NK-92 (cell line): ENCODE results near the gene BBLN.

Experiments used
- DNase-seq: peaks from one replicate; lab custom pipeline; 2025; ENCODE audit not compliant: unreplicated experiment; lab: John Stamatoyannopoulos, UW

BBLN gene

DNA sequence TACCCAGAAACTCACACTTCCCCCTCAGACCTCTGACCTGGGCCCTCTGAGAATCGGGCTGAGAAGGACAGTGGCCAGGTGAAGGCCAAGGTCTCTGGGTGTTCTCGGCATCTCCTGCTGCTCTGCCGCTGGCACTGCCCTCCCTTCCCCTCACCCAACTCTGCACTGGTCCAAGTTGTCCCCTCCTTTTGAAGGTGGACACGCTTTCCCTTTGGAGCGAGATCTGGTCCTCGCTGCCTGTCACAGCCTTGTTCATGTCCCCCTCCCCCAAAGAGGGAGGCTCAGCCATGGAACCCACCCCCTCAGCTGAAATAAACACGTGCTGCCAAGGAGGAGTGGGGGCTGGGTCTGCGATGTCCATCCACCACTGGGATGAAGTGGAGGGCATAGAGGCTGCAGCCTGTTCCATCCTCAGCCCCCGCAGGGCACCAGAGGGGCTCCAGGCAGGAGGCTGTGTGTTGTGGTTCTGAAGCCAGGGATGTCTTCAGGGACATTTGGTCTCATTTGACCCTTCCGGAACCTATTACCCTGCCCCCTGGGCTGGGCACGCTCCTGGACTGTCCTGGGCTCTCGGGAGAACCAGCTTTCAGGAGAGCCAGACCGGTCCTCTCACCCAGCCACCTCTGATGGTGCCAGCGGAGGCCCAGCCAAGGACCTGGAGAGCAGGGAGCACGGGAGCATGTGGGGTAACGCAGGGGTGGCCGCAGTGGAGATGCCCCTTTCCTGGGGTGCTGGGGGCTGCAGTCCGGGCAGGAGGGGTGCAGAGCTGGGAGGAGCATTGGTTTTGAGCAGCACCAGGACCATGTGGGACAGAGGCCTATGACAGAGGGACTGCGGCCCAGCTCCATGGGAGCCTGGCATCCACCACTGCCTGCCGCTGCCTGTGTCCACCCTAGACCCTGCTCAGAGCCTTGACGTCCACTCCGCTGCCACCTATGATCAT is 15.6 kb upstream of the BBLN start:
- no peak for DNase-seq

DNA sequence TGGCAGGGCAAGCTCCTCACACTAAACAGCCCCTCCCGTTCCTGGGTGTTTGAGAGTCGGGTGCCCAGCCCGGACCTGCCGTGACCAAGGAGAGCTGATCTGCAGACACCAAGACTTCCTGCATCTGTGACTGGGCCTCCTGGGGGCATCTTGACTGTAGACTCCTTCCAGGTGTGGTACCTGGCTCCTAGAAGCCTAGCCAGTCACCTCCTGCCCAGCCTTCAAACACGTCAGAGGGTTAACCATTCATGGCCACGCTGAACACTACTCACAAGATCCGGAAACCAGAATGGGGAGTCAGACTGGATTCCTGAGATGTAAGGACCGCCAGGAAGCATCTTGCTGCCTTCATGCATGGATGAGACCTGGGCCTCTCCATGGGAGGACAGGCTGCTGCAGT is 14.5 kb upstream of the BBLN start:
- DNase-seq: no peak

DNA sequence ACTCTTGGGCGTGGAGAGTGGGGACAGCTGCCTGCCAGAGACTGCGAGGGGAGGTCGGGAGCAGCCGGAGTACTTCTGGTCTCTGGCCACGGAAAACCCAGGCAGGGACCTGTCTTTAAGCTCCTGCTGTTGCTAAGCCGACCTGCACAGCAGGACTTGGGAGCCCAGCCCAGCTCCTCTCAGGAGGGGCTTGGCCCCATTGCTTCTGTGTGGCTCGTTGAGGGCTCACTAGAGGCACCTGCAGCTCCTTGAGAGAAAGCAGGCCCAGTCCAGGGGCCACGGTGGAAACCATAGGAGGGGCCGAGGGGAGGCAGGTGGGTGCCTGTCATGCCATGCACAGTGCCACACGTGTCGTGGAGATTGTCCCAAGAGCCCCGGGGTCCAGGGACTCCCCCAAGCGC is 14.1 kb upstream of the BBLN start:
- DNase-seq: no peak

DNA sequence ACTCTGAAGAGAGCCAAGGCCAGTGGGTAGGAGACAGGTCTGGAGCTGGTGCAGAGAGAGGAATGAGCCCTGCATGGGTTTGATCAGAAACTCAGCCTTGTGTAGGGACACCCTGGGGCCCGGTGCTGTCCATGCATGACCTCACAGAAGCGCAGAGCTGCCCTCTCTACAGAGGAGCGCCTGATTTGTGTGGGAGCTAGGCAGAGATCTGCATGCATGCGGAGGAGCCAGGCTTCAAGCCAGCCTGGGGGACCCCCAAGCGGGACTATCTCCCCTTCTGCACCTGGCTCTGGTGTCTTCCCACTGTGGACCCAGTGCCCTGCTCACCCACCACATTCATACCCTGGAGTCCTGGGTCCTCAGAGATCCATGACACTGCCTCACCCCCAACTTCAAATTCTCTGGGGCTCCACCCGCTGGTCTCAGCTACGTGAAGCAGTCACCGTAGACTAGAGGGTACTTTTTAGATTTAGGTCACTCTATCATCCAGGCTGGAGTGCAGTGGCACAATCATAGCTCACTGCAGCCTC is 13.4 kb upstream of the BBLN start:
- DNase-seq: no peak

DNA sequence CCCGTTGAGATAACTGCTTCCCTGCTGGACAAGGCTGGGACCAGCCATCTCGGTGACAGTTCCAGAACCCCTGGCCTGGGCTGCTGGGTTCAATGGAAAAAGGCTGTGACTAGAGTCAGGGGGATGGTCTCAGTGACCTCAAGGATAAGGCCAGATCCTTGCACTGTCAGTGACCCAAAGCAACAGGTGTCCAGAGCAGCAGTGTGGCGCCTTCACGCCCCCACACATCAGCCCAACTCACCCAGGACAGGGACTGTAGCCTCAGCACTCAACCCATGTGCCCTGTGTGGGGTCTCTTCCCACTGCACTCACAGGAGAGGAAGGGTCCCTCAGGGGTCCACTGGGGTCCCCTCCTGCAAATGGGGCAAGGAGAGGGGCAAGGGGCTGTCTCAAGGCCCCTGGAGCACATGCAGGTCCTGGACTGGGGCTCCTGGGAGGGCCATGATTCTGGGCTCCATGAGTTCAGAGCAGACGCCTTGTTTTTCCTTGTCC is 11.5 kb upstream of the BBLN start:
- no peak for DNase-seq

DNA sequence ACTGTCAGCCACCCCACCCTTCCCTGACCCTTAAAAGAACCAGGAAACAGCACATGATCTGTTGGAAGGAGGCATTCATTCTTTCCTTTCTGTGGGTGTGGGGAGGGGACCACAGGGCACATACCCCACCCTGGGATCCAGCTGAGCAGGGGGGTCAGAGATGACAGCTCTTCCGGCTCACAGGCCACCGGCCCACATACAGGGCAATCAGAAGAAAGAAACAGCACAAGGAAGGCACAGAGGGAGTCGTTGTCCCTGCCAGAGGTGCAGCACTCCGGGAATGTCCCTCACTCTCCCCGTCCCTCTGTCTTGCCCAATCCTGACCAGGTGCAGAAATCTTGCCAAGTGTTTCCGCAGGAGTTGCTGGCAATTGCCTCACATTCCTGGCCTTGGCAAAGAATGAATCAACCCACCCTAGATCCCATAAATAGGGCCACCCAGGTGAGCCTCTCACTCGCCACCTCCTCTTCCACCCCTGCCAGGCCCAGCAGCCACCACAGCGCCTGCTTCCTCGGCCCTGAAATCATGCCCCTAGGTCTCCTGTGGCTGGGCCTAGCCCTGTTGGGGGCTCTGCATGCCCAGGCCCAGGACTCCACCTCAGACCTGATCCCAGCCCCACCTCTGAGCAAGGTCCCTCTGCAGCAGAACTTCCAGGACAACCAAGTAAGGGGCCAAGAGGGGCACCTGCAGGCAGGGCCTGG is 10.9 kb upstream of the BBLN start, which contains the start of gene LCN2:
LCN2 (plus strand) TSS at position 453 of the 701 bp plus-strand sequence; CDS start at position 526, 73 bp downstream.
- no peak for DNase-seq

DNA sequence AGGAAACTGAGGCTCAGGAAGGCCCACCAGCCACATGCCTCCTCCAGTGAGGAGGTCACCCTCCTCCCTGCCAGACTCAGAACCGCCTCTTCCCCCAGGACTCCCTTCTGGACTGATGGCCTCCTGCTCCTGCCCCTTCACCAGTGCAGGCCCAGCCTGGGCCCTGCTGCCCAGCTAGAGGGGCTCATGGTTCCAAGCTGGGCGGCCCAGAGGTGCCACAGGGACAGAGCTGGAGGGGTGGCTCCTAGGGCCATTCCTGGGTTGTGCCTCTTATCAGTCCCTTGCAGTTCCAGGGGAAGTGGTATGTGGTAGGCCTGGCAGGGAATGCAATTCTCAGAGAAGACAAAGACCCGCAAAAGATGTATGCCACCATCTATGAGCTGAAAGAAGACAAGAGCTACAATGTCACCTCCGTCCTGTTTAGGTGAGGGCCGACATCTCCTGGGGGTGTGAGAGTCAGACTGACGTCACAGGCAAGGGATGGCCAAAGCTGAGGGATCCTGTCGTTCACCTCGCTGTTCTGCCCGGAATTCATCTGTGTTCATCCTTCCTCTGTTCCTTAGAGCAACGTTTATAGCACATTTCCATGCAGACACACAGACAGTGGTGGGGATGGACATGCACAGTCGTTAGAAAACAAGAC is 10.0 kb upstream of the BBLN start:
- no peak for DNase-seq

DNA sequence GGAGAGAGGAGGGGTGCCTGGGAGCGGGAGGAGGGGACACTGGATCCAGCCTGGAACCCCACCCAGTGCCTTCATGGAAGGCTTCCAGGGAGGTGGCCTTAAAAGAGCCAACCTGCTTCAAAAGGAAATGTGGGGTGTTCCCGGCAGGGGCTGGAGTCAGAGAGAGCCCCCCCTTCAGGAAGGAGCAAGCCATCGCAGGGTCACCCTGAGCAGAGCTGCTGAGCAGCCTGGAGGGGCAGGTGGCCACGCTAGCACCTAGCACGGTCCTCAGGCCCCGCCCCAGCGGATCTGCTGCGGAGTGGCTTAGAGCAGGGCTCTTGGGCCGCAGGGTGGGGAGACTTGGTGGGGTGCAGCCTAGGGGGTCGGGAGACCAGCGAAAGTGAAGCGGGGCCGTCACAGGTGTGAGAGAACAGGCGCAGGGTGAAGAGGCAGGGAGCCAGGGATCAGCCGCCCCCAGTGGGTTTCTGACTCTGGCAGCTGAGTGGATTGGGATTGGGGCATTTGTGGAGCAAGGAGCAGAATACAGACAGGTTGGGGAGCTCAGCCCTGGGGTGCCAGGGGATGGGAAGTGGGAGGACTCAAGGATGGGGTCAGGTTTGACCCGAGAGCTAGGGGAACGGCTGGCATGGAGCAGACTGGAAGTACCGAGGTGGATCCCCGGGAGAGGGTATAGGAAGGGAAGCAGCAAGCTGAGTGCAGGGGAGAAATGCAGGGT is 9.3 kb upstream of the BBLN start:
- no peak for DNase-seq

DNA sequence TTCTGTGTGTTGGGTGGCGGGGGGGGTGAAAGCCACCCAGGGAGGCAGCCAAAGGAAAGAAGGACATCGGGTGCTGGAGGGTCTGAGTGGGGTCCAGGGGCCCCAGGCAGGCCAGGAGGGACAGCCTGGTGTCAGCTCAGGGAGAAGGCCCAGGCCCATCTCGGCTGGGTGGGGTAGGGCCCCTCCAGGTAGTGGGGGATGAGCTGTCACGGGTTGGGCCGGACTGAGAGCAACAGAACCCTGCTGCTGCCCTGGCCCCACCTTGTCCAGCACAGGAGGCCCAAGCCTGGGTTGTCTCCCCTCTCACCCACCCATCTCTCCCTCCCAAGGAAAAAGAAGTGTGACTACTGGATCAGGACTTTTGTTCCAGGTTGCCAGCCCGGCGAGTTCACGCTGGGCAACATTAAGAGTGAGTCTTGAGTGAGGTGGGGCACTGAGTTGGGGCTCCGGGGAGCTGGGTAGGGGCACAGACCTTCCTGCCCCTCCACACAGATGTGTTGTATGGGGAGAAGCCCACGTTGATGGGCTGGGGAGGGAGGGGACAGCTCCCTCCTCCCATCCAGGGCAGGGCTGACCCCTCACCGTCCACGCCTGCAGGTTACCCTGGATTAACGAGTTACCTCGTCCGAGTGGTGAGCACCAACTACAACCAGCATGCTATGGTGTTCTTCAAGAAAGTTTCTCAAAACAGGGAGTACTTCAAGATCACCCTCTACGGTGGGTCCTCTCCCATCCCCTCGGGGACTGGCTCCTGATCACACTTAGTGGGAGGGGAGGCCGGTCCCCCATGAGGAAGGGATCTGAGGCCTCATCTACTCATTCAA is 8.5 kb upstream of the BBLN start:
- DNase-seq: no peak

DNA sequence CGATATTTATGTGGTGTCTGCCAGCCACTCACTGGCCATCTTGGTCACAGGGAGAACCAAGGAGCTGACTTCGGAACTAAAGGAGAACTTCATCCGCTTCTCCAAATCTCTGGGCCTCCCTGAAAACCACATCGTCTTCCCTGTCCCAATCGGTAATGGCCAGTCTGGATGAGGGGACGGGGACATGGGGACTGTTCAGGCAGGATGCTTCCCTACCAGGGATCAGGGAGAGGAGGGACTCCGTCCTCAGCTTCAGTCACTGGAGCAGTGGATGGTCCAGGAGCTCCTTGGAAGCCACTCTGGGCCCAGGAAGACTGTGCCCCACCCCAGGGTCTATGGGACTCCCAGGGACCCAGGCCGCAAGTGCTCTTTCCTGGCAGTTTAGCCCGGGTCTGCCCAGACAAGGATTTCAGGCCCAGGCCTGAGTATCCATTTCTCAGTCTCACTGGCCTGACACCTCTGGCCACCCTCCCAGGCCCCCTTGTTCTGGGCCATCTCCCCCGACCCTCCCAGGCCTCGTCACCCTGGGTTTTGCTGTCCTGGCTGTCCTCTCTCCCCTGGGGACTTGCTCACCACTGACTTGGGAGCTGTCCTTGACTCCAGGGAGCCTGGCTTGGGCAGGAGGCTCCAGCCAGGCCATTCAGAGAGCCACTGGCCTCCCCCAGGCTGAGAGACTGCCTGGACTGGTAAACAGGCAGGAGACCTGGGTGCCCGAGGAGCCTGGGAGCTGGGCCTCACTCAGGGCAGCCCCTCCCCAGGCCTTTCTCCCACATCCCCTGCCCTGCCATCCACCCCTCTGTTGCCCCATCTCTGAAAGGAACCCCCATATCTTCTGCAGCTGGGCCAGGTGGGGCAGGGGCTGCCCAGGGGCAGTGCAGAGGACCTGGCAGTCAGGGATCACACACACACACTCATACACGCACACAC is 7.7 kb upstream of the BBLN start:
- DNase-seq: no peak

DNA sequence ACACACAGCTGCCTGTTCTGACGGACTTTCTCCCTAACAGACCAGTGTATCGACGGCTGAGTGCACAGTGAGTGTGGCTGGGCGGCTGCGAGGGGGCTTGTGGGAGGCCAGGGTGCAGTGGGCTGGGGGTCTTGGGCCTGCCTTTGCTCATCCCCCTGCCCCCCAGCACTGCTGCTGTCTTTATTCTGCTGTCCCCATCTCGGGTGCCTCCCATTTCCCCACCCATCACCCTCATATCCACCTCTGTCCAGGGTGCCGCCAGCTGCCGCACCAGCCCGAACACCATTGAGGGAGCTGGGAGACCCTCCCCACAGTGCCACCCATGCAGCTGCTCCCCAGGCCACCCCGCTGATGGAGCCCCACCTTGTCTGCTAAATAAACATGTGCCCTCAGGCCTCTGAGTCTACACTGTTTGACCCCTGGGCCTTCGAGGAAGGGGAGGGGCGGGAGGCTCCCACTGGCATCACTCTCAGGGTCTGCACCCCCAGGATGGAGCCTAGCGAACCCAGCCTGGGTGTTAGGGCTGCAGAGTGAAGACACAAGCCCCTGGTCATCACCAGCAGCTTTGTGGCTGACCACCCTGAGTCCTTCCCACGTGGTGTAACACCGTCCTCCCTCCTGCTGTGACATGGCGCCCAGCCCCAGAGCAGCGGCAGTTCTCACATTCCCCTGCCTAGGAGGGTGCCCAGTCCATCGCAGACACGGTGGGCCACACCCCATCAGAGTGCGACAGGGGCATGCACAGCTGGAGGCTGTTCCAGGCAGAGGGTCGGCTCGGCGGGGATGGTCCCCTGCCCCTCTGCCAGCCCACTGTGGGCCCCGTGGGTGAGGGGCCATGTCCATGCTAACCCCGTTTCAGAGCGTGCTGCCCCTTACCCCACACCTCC is 6.8 kb upstream of the BBLN start:
- DNase-seq: no peak

DNA sequence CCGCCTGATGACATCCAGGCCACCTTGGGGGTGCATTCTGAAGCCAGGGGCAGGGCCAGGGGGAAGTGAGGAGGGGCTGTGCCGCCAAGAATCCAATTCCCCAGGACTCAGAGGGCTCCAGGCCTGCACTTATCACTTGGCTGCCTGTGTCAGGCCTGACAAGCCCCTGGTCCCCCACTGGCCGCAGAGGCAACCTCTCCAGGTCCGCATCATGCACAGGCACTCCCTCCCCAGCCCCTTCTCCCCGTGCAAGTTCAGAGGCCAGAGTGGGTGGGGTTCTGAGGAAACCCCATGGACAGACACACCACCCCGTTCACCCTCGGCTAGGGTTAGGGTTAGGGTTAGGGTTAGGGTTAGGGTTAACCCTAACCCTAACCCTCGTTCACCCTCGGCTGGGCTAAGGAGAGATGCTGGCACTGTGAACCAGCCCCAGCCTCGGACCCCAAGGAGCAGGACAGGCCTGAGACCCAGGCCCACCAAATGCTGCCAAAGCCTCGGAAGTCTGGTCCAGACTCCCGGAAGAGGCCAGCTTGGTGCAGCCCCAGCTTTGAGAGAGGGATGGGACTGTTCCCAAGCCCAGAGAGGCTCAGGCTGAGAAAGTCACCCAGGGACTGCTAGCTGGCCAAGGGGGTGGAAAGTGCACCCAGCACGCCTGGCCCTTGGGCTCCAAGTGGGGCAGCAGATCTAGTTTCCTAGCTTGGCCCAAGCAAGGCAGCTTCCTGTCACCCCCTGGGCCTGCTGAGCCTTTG is 5.9 kb upstream of the BBLN start:
- no peak for DNase-seq

DNA sequence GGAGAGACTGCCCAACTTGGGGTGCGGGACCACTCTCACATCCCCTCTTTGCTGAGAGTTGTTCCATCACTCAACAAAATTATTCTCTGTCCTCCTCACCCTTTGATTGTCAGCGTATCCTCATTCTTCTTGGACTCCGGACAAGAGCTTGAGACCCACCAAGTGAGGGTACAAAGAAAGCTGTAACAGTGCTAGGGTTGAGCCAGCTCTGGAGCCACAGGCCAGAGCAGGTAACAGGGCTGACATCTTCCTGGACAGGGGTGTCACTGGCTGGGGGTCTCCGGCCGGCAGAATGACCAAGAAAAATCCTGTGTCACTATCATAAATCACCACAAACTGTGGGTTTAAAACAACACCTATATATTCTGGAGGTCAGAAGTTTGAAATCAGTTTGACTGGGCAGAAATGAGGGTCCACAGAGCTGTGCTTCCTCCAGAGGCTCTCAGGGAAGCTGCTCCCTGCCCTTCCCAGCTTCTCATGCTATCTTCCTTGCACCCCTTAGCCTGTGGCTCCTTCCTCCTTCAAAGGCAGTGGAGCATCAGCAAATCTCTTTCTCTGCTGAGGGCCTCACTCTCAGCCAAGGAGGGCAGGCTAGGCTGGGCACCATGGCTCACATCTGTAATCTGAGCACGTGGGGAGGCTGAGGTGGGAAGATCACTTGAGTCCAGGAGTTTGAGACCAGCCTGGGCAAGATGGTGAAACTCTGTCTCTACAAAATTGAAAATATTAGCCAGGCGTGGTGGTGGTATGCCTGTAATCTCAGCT is 4.1 kb upstream of the BBLN start:
- no peak for DNase-seq

DNA sequence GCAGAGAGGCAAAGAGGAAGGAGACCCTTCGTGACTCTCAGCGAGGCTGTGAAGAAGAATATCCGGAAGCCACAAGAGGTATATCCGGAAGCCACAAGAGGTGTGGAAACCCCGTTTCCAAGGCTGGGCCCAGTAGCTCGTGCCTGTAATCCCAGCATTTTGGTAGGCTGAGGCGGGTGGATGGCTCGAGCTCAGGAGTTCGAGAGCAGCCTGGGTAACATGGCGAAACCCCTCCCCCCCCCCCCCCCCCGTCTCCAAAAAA is 612 bp upstream of the BBLN start:
- no peak for DNase-seq

DNA sequence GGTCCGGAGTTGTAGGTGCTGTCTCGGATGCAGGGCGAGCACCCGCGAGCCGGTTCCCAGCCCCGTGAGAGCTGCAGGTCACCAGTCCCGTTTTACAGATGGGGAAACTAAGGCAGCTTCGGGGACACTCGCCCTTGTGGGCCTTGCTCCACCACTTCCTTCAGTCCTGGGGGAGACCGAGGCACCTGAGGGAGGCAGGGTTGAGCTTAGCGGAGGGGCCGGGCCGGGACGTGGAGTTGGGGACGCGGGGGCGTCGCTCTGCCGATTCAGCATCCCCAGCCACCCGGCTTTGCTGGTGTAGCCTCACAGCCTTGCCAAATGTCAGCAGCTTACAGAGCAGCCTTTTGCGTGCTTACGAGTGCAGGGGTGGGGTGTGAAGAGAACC is 530 bp downstream of the BBLN start:
- DNase-seq: no peak

DNA sequence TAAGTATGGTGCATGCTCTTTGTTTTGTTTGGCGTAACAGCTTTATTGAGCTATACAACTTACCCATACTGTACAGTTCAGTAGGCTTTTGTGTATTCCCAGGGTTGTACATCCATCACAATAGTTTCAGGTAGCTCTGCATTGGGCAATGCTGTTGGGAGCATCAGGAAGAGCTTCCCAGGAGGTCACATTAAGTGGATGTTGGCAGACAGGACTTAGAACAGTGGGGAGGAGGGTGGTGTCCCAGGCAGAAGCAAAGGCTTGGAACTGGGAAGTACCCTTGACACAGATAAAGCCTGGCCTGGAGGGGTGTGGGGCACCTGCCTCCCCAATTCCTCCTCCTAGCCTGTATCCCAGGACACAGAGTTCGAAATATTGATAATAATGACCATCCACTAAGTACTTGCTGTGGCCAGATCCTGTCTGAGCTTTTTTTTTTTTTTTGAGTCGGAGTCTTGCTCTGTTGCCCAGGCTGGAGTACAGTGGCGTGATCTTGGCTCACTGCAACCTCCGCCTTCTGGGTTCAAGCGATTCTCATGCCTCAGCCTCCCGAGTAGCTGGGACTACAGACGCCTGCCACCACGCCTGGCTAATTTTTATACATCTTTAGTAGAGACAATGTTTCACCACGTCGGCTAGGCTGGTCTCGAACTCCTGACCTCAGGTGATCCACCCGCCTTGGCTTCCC is 1.3 kb downstream of the BBLN start:
- DNase-seq: no peak
